Smooth muscle cell (in vitro differentiated cells): ENCODE results near the gene SERPINA3. TPM values are rescaled to one million over a fixed set of nuclear protein-coding genes. Genes with fewer than 3 reads are reported as not detected.

Experiments used
- DNase-seq: peaks from one replicate; lab custom pipeline; 2025; ENCODE audit not compliant: unreplicated experiment; lab: John Stamatoyannopoulos, UW
- H2AFZ ChIP-seq: fragments of 200-600 bp; sonication (generic); 2 replicates; pipeline ENCODE4 v1.6.0; 2016; ENCODE audit warnings: antibody characterized with exemption, low read depth, mild to moderate bottlenecking
- H3F3A ChIP-seq: fragments of 200-600 bp; sonication (generic); 2 replicates; pipeline ENCODE4 v1.6.0; 2017; ENCODE audit warnings: antibody characterized with exemption, low read depth
- H3K27ac ChIP-seq: fragments of 200-600 bp; sonication (generic); 2 replicates; pipeline ENCODE4 v1.5.1; 2016; ENCODE audit warnings: low read depth, mild to moderate bottlenecking
- H3K27me3 ChIP-seq: fragments of 200-600 bp; sonication (generic); 2 replicates; pipeline ENCODE4 v1.6.1; 2016; ENCODE audit warnings: low read depth, mild to moderate bottlenecking
- H3K36me3 ChIP-seq: fragments of 200-600 bp; sonication (generic); 2 replicates; pipeline ENCODE4 v1.5.1; 2016; ENCODE audit warnings: low read depth
- H3K4me1 ChIP-seq: fragments of 200-600 bp; sonication (generic); 2 replicates; pipeline ENCODE4 v1.5.1; 2016; ENCODE audit warnings: low read depth
- H3K4me2 ChIP-seq: fragments of 200-600 bp; sonication (generic); 2 replicates; pipeline ENCODE4 v1.6.0; 2016; ENCODE audit warnings: mild to moderate bottlenecking
- H3K4me3 ChIP-seq: fragments of 200-600 bp; sonication (generic); 2 replicates; pipeline ENCODE4 v1.5.1; 2016; ENCODE audit warnings: mild to moderate bottlenecking
- H3K79me2 ChIP-seq: fragments of 200-600 bp; sonication (generic); 2 replicates; pipeline ENCODE4 v1.6.0; 2016; ENCODE audit warnings: low read depth, mild to moderate bottlenecking
- H3K9ac ChIP-seq: fragments of 200-600 bp; sonication (generic); 2 replicates; pipeline ENCODE4 v1.6.0; 2016; ENCODE audit warnings: low read depth
- H3K9me3 ChIP-seq: fragments of 200-600 bp; sonication (generic); replicated peaks from 2 replicates; pipeline ENCODE4 v1.5.1; 2016; ENCODE audit warnings: low read depth
- H4K20me1 ChIP-seq: fragments of 200-600 bp; sonication (generic); 2 replicates; pipeline ENCODE4 v1.6.0; 2016; ENCODE audit warnings: low read depth
- WGBS: methylation state at CpG from one replicate; pipeline ENCODE4 v1.1.7; 2016; ENCODE audit warnings: low lambda C conversion rate; 5-methylcytosine and 5-hydroxymethylcytosine counted together
- polyA plus RNA-seq: library from polyadenylated mRNA; unstranded; fragments of >200 nt; fragmentation: Nextera tagmentation; extraction: Ambion mirVana; gene quantifications from 2 replicates; pipeline ENCODE4 v1.2.1, GENCODE V29; 2016
- total RNA-seq: library from RNA; depleted of rRNA; stranded (reverse); fragments of >200 nt; gene quantifications from 2 replicates; pipeline ENCODE4 v1.2.3, GENCODE V29; 2014
- TF ChIP-seq, protein P1 (sequence below): fragments of 200-600 bp; sonication (generic); IDR thresholded peaks from 2 replicates; pipeline ENCODE4 v1.5.1; 2017; ENCODE audit warnings: borderline replicate concordance, mild to moderate bottlenecking, antibody characterized with exemption; ENCODE audit not compliant: insufficient read depth, poor library complexity, severe bottlenecking

SERPINA3 gene
- total and polyA plus RNA-seq, 2 experiments from 2014 or later, result 0.45 to 3.2 TPM

DNA sequence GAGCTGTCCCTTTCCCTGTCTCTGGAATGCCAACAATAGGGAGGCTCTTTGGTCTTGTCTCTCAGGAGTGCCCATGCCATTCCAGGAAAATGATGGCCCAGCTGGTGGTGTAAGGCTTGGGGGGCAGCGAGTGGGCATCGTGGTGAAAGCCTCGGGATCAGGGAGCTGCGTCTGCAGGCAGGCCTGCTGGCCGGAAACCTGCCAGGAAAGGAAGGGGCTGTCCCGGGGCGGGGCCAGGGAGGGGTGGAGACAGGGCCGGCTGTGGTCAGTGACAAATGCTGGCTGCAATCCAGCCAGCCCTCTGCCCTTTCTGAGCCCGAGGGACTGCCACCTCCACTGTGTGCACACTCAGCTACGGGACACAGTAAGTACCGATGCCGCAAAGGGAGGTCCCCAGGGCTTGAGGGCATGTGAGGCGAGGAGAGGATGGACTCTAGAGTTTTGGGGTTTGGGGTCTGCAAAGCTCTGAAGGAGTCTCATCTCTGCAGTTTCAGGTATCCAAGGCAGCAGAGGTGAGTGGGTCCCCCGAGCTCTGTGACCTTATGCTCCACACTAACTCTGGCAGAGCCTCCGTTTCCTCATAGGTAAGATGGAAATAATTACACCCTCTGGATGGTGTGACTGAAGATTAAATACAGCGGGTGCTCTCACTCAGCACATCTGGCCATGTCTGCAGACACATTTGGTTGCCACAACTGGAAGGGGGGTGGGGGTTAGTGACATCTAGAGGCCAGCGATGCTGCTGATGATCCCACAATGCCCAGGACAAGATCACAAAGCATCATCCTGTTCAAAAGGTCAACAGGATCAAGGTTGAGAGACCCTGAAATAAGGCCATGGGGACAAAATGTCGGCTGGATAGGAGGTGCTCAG lies 30.8 kb upstream of the SERPINA3 start, which contains the start of gene SERPINA5:
SERPINA5 (plus strand) TSS at position 300 of the 873 bp plus-strand sequence. CDS start 5,937 bp downstream, outside the sequence.
- Histone ChIP-seq H3K4me3 (no peak within 1 kb of the TSS), H3K27me3 (peaks cover 4% of the 10 kb centered on the region), H2AFZ (no peak within 1 kb of the TSS), H3K36me3 (no peaks in the 10 kb centered on the region), H3K4me2 (no peak within 1 kb of the TSS), H3K4me1 (no peaks in the 10 kb centered on the region), H3F3A (no peaks in the 10 kb centered on the region), H3K27ac (no peak within 1 kb of the TSS), H3K79me2 (no peaks in the 10 kb centered on the region), H3K9ac (no peak within 1 kb of the TSS), H4K20me1 (no peaks in the 10 kb centered on the region), H3K9me3 (no peaks in the 10 kb centered on the region)
- TF ChIP-seq, protein P1, sequence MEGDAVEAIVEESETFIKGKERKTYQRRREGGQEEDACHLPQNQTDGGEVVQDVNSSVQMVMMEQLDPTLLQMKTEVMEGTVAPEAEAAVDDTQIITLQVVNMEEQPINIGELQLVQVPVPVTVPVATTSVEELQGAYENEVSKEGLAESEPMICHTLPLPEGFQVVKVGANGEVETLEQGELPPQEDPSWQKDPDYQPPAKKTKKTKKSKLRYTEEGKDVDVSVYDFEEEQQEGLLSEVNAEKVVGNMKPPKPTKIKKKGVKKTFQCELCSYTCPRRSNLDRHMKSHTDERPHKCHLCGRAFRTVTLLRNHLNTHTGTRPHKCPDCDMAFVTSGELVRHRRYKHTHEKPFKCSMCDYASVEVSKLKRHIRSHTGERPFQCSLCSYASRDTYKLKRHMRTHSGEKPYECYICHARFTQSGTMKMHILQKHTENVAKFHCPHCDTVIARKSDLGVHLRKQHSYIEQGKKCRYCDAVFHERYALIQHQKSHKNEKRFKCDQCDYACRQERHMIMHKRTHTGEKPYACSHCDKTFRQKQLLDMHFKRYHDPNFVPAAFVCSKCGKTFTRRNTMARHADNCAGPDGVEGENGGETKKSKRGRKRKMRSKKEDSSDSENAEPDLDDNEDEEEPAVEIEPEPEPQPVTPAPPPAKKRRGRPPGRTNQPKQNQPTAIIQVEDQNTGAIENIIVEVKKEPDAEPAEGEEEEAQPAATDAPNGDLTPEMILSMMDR, result no peak
- DNase-seq, result no peak
- 69% methylated on average over 14 of the region's 18 CpGs for WGBS

DNA sequence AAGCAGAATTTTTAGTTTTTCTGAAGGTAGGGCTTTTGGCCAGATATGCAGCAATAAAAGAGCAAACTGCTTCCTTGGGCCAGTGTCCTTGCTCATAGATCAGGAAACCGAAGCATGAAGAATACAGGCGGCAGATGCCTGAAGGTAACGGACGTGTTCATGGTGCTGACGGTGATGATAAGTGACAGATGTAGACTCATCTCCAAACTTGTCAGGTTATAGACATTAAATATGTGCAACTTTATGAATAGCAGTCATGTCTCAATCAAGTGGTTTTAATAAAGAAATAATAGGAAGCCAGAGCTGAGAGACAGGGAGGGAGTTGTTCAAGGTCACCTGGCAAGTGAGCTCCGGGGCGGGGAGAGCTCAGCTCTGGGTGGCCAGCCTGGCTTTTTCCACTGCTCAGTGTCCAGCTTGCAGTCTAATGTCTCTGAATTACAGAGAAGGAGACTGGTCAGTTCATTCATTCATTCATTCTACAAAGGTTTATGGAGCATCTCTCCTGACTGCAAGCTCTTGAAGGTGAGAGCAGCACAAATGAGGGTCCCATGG lies 29.9 kb upstream of the SERPINA3 start:
- Histone ChIP-seq H3K9ac (no peak overlapping the region), H3F3A (no peaks in the 10 kb centered on the region), H3K79me2 (no peaks in the 10 kb centered on the region), H2AFZ (no peak overlapping the region), H3K9me3 (no peaks in the 10 kb centered on the region), H3K27me3 (peaks cover under 1% of the 10 kb centered on the region), H3K4me3 (no peak overlapping the region), H3K4me2 (no peak overlapping the region), H3K4me1 (no peaks in the 10 kb centered on the region), H3K36me3 (no peaks in the 10 kb centered on the region), H3K27ac (no peak overlapping the region), H4K20me1 (no peaks in the 10 kb centered on the region)
- 92% methylated on average over 7 of the region's 7 CpGs for WGBS
- DNase-seq, result no peak
- TF ChIP-seq, protein P1, result no peak

DNA sequence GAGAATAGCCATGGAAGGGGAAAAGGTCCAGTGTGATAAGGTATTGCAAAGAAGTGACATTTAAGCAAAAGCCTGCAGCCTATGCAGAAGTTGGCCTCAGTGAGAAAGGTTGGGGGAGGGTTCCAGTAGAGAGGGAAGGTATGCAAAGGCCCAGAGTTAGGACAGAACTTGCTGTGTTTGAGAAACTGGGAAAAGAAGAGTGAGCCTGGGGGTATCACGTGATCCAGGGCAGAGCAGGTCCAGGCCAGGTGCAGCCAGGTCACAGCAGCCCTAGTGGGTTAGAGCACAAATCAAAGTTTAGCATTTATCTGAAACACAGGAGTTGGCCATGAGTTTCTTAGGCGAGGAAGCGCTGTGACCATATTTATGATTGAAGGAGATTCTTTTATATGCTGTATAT lies 29.3 kb upstream of the SERPINA3 start:
- H3K79me2 ChIP-seq, result no peaks in the 10 kb centered on the region
- DNase-seq, result no peak
- H3K4me1 ChIP-seq, result no peaks in the 10 kb centered on the region
- no peaks in the 10 kb centered on the region for H3K9me3 ChIP-seq
- no peak overlapping the region for H2AFZ ChIP-seq
- H3K27me3 ChIP-seq, result no peaks in the 10 kb centered on the region
- no peak overlapping the region for H3K27ac ChIP-seq
- H3K4me2 ChIP-seq, result no peak overlapping the region
- no peaks in the 10 kb centered on the region for H4K20me1 ChIP-seq
- TF ChIP-seq, protein P1, result no peak
- no peak overlapping the region for H3K4me3 ChIP-seq
- H3K36me3 ChIP-seq, result no peaks in the 10 kb centered on the region
- no peak overlapping the region for H3K9ac ChIP-seq
- 92% methylated on average over 3 of the region's 3 CpGs for WGBS
- H3F3A ChIP-seq, result no peaks in the 10 kb centered on the region
